ENCODE results near the gene NLGN4X.

NLGN4X gene

GRCh38 chrX:6151971-6152370 is 76.7 kb downstream of the NLGN4X start:
- WGBS (ENCODE audit: extremely low coverage, insufficient coverage, low lambda C conversion rate): no CpG with 5 or more reads among the region's 5 CpGs
- Histone ChIP-seq H4K8ac (ENCODE audit: low read depth, low read length) (no peak overlapping the region), H2BK15ac (replicated peaks; ENCODE audit: low read depth) (no peak overlapping the region), H3K4me2 (ENCODE audit: low read length) (no peak overlapping the region), H3K79me1 (ENCODE audit: low read length) (no peaks in the 10 kb centered on the region), H3K23ac (ENCODE audit: low read length) (no peak overlapping the region), H3K36me3 (ENCODE audit: control insufficient read depth, insufficient read depth, low read length) (no peaks in the 10 kb centered on the region), H3K9ac (ENCODE audit: low read length) (no peak overlapping the region), H2AK5ac (ENCODE audit: low read length) (no peak overlapping the region), H3K79me2 (ENCODE audit: control insufficient read depth, insufficient read depth, low read length) (peaks cover 11% of the 10 kb centered on the region), H2BK120ac (ENCODE audit: low read depth, low read length) (no peak overlapping the region), H3K4ac (ENCODE audit: low read depth, low read length) (no peak overlapping the region), H3K56ac (ENCODE audit: low read length) (no peak overlapping the region), H2BK5ac (ENCODE audit: low read length) (no peak overlapping the region), H3K27me3 (ENCODE audit: insufficient read depth, low read length, poor library complexity) (no peaks in the 10 kb centered on the region), H3K4me1 (ENCODE audit: control insufficient read depth, low read depth, low read length) (no peaks in the 10 kb centered on the region), H3K4me3 (ENCODE audit: low read length) (no peak overlapping the region), H3K18ac (ENCODE audit: low read length) (no peak overlapping the region), H4K5ac (ENCODE audit: low read length) (no peak overlapping the region), H3K27ac (ENCODE audit: low read depth, low read length) (no peak overlapping the region)
- DNase-seq: no peak

GRCh38 chrX:6149060-6149872 is 79.4 kb downstream of the NLGN4X start:
- Histone ChIP-seq H3K4me1 (ENCODE audit: control insufficient read depth, low read depth, low read length) (no peaks in the 10 kb centered on the region), H2BK5ac (ENCODE audit: low read length) (no peak overlapping the region), H2BK120ac (ENCODE audit: low read depth, low read length) (no peak overlapping the region), H3K9ac (ENCODE audit: low read length) (no peak overlapping the region), H3K79me2 (ENCODE audit: control insufficient read depth, insufficient read depth, low read length) (peaks cover 17% of the 10 kb centered on the region), H2BK15ac (replicated peaks; ENCODE audit: low read depth) (no peak overlapping the region), H3K4ac (ENCODE audit: low read depth, low read length) (no peak overlapping the region), H2AK5ac (ENCODE audit: low read length) (no peak overlapping the region), H3K56ac (ENCODE audit: low read length) (no peak overlapping the region), H3K79me1 (ENCODE audit: low read length) (no peaks in the 10 kb centered on the region), H3K36me3 (ENCODE audit: control insufficient read depth, insufficient read depth, low read length) (no peaks in the 10 kb centered on the region), H4K5ac (ENCODE audit: low read length) (no peak overlapping the region), H4K8ac (ENCODE audit: low read depth, low read length) (no peak overlapping the region), H3K27me3 (ENCODE audit: insufficient read depth, low read length, poor library complexity) (no peaks in the 10 kb centered on the region), H3K18ac (ENCODE audit: low read length) (no peak overlapping the region), H3K23ac (ENCODE audit: low read length) (no peak overlapping the region), H3K27ac (ENCODE audit: low read depth, low read length) (no peak overlapping the region), H3K4me3 (ENCODE audit: low read length) (no peak overlapping the region), H3K4me2 (ENCODE audit: low read length) (no peak overlapping the region)
- no peak for DNase-seq
- no CpG with 5 or more reads among the region's 6 CpGs for WGBS (ENCODE audit: extremely low coverage, insufficient coverage, low lambda C conversion rate)

- no peaks in the 10 kb centered on the region for H3K36me3 ChIP-seq (ENCODE audit: control insufficient read depth, insufficient read depth, low read length)
These were observed 94.4 kb downstream of the NLGN4X start for GRCh38 chrX:6134255-6134654.

GRCh38 chrX:6132970-6133369 is 95.7 kb downstream of the NLGN4X start:
- Histone ChIP-seq H3K4me1 (ENCODE audit: control insufficient read depth, low read depth, low read length) (no peaks in the 10 kb centered on the region), H3K27ac (ENCODE audit: low read depth, low read length) (no peak overlapping the region)
- no CpG with 5 or more reads among the region's 5 CpGs for WGBS (ENCODE audit: extremely low coverage, insufficient coverage, low lambda C conversion rate)

More at GRCh38 chrX:6134255-6134654, 94.4 kb downstream of the NLGN4X start:
- no peak overlapping the region for H4K5ac ChIP-seq (ENCODE audit: low read length)
- H3K56ac ChIP-seq (ENCODE audit: low read length): no peak overlapping the region
- peaks cover 8% of the 10 kb centered on the region for H3K79me2 ChIP-seq (ENCODE audit: control insufficient read depth, insufficient read depth, low read length)
- H3K4ac ChIP-seq (ENCODE audit: low read depth, low read length): no peak overlapping the region
- no CpG with 5 or more reads among the region's 2 CpGs for WGBS (ENCODE audit: extremely low coverage, insufficient coverage, low lambda C conversion rate)
- no peak overlapping the region for H2BK15ac ChIP-seq (replicated peaks; ENCODE audit: low read depth)
- no peak overlapping the region for H4K8ac ChIP-seq (ENCODE audit: low read depth, low read length)
- no peak for DNase-seq
- no peak overlapping the region for H2AK5ac ChIP-seq (ENCODE audit: low read length)
- no peak overlapping the region for H3K27ac ChIP-seq (ENCODE audit: low read depth, low read length)
- H3K79me1 ChIP-seq (ENCODE audit: low read length): no peaks in the 10 kb centered on the region
- H3K4me3 ChIP-seq (ENCODE audit: low read length): no peak overlapping the region
- no peak overlapping the region for H3K18ac ChIP-seq (ENCODE audit: low read length)
- no peaks in the 10 kb centered on the region for H3K27me3 ChIP-seq (ENCODE audit: insufficient read depth, low read length, poor library complexity)
- H2BK5ac ChIP-seq (ENCODE audit: low read length): no peak overlapping the region
- no peak overlapping the region for H3K23ac ChIP-seq (ENCODE audit: low read length)
- H3K4me2 ChIP-seq (ENCODE audit: low read length): no peak overlapping the region
- no peak overlapping the region for H3K9ac ChIP-seq (ENCODE audit: low read length)
- no peaks in the 10 kb centered on the region for H3K4me1 ChIP-seq (ENCODE audit: control insufficient read depth, low read depth, low read length)
- no peak overlapping the region for H2BK120ac ChIP-seq (ENCODE audit: low read depth, low read length)

GRCh38 chrX:6131287-6131686 is 97.4 kb downstream of the NLGN4X start:
- Histone ChIP-seq H3K18ac (ENCODE audit: low read length) (no peak overlapping the region), H3K79me2 (ENCODE audit: control insufficient read depth, insufficient read depth, low read length) (peaks cover 17% of the 10 kb centered on the region), H3K27me3 (ENCODE audit: insufficient read depth, low read length, poor library complexity) (no peaks in the 10 kb centered on the region), H3K27ac (ENCODE audit: low read depth, low read length) (no peak overlapping the region), H3K4me2 (ENCODE audit: low read length) (no peak overlapping the region), H3K4ac (ENCODE audit: low read depth, low read length) (no peak overlapping the region), H4K8ac (ENCODE audit: low read depth, low read length) (no peak overlapping the region), H3K9ac (ENCODE audit: low read length) (no peak overlapping the region), H3K79me1 (ENCODE audit: low read length) (no peaks in the 10 kb centered on the region), H4K5ac (ENCODE audit: low read length) (no peak overlapping the region), H2BK5ac (ENCODE audit: low read length) (no peak overlapping the region), H2BK120ac (ENCODE audit: low read depth, low read length) (no peak overlapping the region), H3K56ac (ENCODE audit: low read length) (no peak overlapping the region), H2AK5ac (ENCODE audit: low read length) (no peak overlapping the region), H3K36me3 (ENCODE audit: control insufficient read depth, insufficient read depth, low read length) (no peaks in the 10 kb centered on the region), H2BK15ac (replicated peaks; ENCODE audit: low read depth) (no peak overlapping the region), H3K4me1 (ENCODE audit: control insufficient read depth, low read depth, low read length) (no peaks in the 10 kb centered on the region), H3K4me3 (ENCODE audit: low read length) (no peak overlapping the region), H3K23ac (ENCODE audit: low read length) (no peak overlapping the region)
- DNase-seq: no peak

More at GRCh38 chrX:6132970-6133369, 95.7 kb downstream of the NLGN4X start:
- Histone ChIP-seq H3K4me2 (ENCODE audit: low read length) (no peak overlapping the region), H2BK15ac (replicated peaks; ENCODE audit: low read depth) (no peak overlapping the region), H2BK5ac (ENCODE audit: low read length) (no peak overlapping the region), H4K5ac (ENCODE audit: low read length) (no peak overlapping the region), H3K4me3 (ENCODE audit: low read length) (no peak overlapping the region), H3K36me3 (ENCODE audit: control insufficient read depth, insufficient read depth, low read length) (no peaks in the 10 kb centered on the region), H3K9ac (ENCODE audit: low read length) (no peak overlapping the region), H3K18ac (ENCODE audit: low read length) (no peak overlapping the region), H4K8ac (ENCODE audit: low read depth, low read length) (no peak overlapping the region), H3K23ac (ENCODE audit: low read length) (no peak overlapping the region), H2AK5ac (ENCODE audit: low read length) (no peak overlapping the region), H3K27me3 (ENCODE audit: insufficient read depth, low read length, poor library complexity) (no peaks in the 10 kb centered on the region), H2BK120ac (ENCODE audit: low read depth, low read length) (no peak overlapping the region), H3K4ac (ENCODE audit: low read depth, low read length) (no peak overlapping the region), H3K79me2 (ENCODE audit: control insufficient read depth, insufficient read depth, low read length) (peaks cover 13% of the 10 kb centered on the region), H3K56ac (ENCODE audit: low read length) (no peak overlapping the region), H3K79me1 (ENCODE audit: low read length) (no peaks in the 10 kb centered on the region)
- DNase-seq: no peak

- H2BK5ac ChIP-seq (ENCODE audit: low read length): no peak overlapping the region
- H3K27me3 ChIP-seq (ENCODE audit: insufficient read depth, low read length, poor library complexity): no peaks in the 10 kb centered on the region
- H3K4me1 ChIP-seq (ENCODE audit: control insufficient read depth, low read depth, low read length): no peaks in the 10 kb centered on the region
- H2BK15ac ChIP-seq (replicated peaks; ENCODE audit: low read depth): no peak overlapping the region
- no peak overlapping the region for H3K27ac ChIP-seq (ENCODE audit: low read depth, low read length)
- H3K4me2 ChIP-seq (ENCODE audit: low read length): no peak overlapping the region
- DNase-seq: no peak
- no peaks in the 10 kb centered on the region for H3K79me1 ChIP-seq (ENCODE audit: low read length)
- no peak overlapping the region for H3K9ac ChIP-seq (ENCODE audit: low read length)
- H3K56ac ChIP-seq (ENCODE audit: low read length): no peak overlapping the region
- no peak overlapping the region for H3K23ac ChIP-seq (ENCODE audit: low read length)
- no peak overlapping the region for H3K18ac ChIP-seq (ENCODE audit: low read length)
- no peak overlapping the region for H2AK5ac ChIP-seq (ENCODE audit: low read length)
- H3K79me2 ChIP-seq (ENCODE audit: control insufficient read depth, insufficient read depth, low read length): peaks cover 18% of the 10 kb centered on the region
- H3K4ac ChIP-seq (ENCODE audit: low read depth, low read length): no peak overlapping the region
- no peaks in the 10 kb centered on the region for H3K36me3 ChIP-seq (ENCODE audit: control insufficient read depth, insufficient read depth, low read length)
- no peak overlapping the region for H2BK120ac ChIP-seq (ENCODE audit: low read depth, low read length)
- no peak overlapping the region for H4K8ac ChIP-seq (ENCODE audit: low read depth, low read length)
- H3K4me3 ChIP-seq (ENCODE audit: low read length): no peak overlapping the region
- no peak overlapping the region for H4K5ac ChIP-seq (ENCODE audit: low read length)
These were observed 99.5 kb downstream of the NLGN4X start for GRCh38 chrX:6129195-6129594.
